CD14-positive monocyte (primary cell): Measurements from ENCODE around the gene FBXL20. TPM values are rescaled to one million over a fixed set of nuclear protein-coding genes. Genes with fewer than 3 reads are reported as not detected.
"Not testable (repeated sequence)": the region's sequence is repeated elsewhere in the genome, so short reads cannot be mapped to it uniquely, and the experiment has no call there.

Experiments
- DNase-seq, 3 donors: peaks; one replicate each; pipeline ENCODE4 v3.0.0-alpha.2; 2011 to 2022
- H2AFZ ChIP-seq: 2 replicates; pipeline ENCODE4 v1.6.0; 2012; ENCODE audit warnings: mild to moderate bottlenecking, low read depth, low read length, inconsistent platforms; ENCODE audit not compliant: insufficient read depth, poor library complexity, severe bottlenecking
- H3K27ac ChIP-seq, 2 donors: 1 replicate in 1 of 2; 2 replicates in 1 of 2; pipeline ENCODE4 v1.5.1; 2012 to 2013; ENCODE audit warnings: low read length in 2 of 2, control low read depth in 1 of 2, inconsistent platforms in 1 of 2, low read depth in 1 of 2, mild to moderate bottlenecking in 1 of 2
- H3K27me3 ChIP-seq, 2 donors: one replicate each; pipeline versions ENCODE4 v1.6.0 to v1.6.1; 2011 to 2013; ENCODE audit warnings: low read length in 2 of 2; ENCODE audit not compliant: control insufficient read depth in 2 of 2, insufficient read depth in 2 of 2
- H3K36me3 ChIP-seq, 2 donors: replicated peaks in 1 of 2; 1 replicate in 1 of 2; 2 replicates in 1 of 2; pipeline versions ENCODE4 v1.5.1 to v1.6.1; 2012 to 2013; ENCODE audit warnings: low read length in 2 of 2, control low read depth in 1 of 2, inconsistent platforms in 1 of 2, mild to moderate bottlenecking in 1 of 2; ENCODE audit not compliant: insufficient read depth in 2 of 2, control insufficient read depth in 1 of 2
- H3K4me1 ChIP-seq, 2 donors: 1 replicate in 1 of 2; 2 replicates in 1 of 2; pipeline versions ENCODE4 v1.5.1 to v1.6.1; 2012 to 2013; ENCODE audit warnings: low read length in 2 of 2, control low read depth in 1 of 2, inconsistent platforms in 1 of 2, mild to moderate bottlenecking in 1 of 2, moderate library complexity in 1 of 2; ENCODE audit not compliant: insufficient read depth in 2 of 2, control insufficient read depth in 1 of 2
- H3K4me2 ChIP-seq: replicated peaks from 2 replicates; pipeline ENCODE3; 2012; ENCODE audit warnings: low read length, moderate library complexity, mild to moderate bottlenecking; ENCODE audit not compliant: poor library complexity, severe bottlenecking; ENCODE audit errors: extremely low read depth
- H3K4me3 ChIP-seq, 3 experiments: fragments of 200-600 bp in 1 of 3; sonication (generic) in 1 of 3; replicated peaks in 1 of 3; 1 replicate in 2 of 3; 2 replicates in 1 of 3; pipeline ENCODE4 v1.5.1; 2011 to 2013; ENCODE audit warnings: low read length in 3 of 3, mild to moderate bottlenecking in 3 of 3, control low read depth in 2 of 3, low read depth in 2 of 3, inconsistent platforms in 1 of 3, moderate library complexity in 1 of 3
- H3K79me2 ChIP-seq: 2 replicates; pipeline ENCODE4 v1.6.0; 2012; ENCODE audit warnings: mild to moderate bottlenecking, control low read depth, inconsistent platforms, low read length, moderate library complexity; ENCODE audit not compliant: insufficient read depth
- H3K9ac ChIP-seq: 2 replicates; pipeline ENCODE4 v1.6.0; 2017; ENCODE audit warnings: low read length, mild to moderate bottlenecking; ENCODE audit not compliant: insufficient read depth, poor library complexity, severe bottlenecking
- H3K9me3 ChIP-seq, 2 donors: replicated peaks in 1 of 2; 1 replicate in 1 of 2; 2 replicates in 1 of 2; pipeline versions ENCODE4 v1.5.1 to v1.6.1; 2012 to 2013; ENCODE audit warnings: low read length in 2 of 2, control low read depth in 1 of 2; ENCODE audit not compliant: control insufficient read depth in 1 of 2, insufficient read depth in 1 of 2
- H4K20me1 ChIP-seq: 2 replicates; pipeline ENCODE4 v1.6.0; 2012; ENCODE audit warnings: mild to moderate bottlenecking, low read length, control low read depth, moderate library complexity; ENCODE audit not compliant: insufficient read depth
- H3K27ac Mint-ChIP-seq, 7 donors: one replicate each; pipeline ENCODE4 v1.8.0; 2020; ENCODE audit warnings: mild to moderate bottlenecking in 7 of 7, mixed read lengths in 7 of 7, moderate library complexity in 6 of 7, inconsistent platforms in 2 of 7
- H3K27me3 Mint-ChIP-seq, 3 donors: one replicate each; pipeline ENCODE4 v1.8.0; 2021 to 2022; ENCODE audit warnings: low read depth in 3 of 3, mild to moderate bottlenecking in 3 of 3, mixed read lengths in 3 of 3, moderate library complexity in 3 of 3, inconsistent platforms in 1 of 3
- H3K36me3 Mint-ChIP-seq, 2 donors: one replicate each; pipeline ENCODE4 v1.8.0; 2020; ENCODE audit warnings: mixed read lengths in 2 of 2, inconsistent platforms in 1 of 2, mild to moderate bottlenecking in 1 of 2
- H3K4me1 Mint-ChIP-seq: one replicate; pipeline ENCODE4 v1.8.0; 2020; ENCODE audit warnings: mild to moderate bottlenecking, mixed read lengths
- H3K4me3 Mint-ChIP-seq, 2 donors: one replicate each; pipeline ENCODE4 v1.8.0; 2020; ENCODE audit warnings: mild to moderate bottlenecking in 2 of 2, mixed read lengths in 2 of 2, moderate library complexity in 1 of 2
- H3K9me3 Mint-ChIP-seq, 7 donors: one replicate each; pipeline ENCODE4 v1.8.0; 2020 to 2022; ENCODE audit warnings: mixed read lengths in 7 of 7, mild to moderate bottlenecking in 6 of 7, moderate library complexity in 6 of 7, inconsistent platforms in 2 of 7
- CTCF ChIP-seq: fragments of 200-600 bp; IDR thresholded peaks from one replicate; pipeline ENCODE4 v1.8.0; 2022; ENCODE audit warnings: antibody characterized with exemption, mild to moderate bottlenecking
- WGBS: methylation state at CpG from one replicate; pipeline ENCODE4 v1.1.5; 2013; ENCODE audit warnings: missing lambda C conversion rate; ENCODE audit not compliant: insufficient coverage; 5-methylcytosine and 5-hydroxymethylcytosine counted together
- intact Hi-C, 2 donors: fragments of 100-400 bp; cut with micrococcal nuclease; formaldehyde crosslinking; loops; one replicate each; pipeline versions ENCODE4 v1.15.0 to v1.15.1; 2023
- polyA plus RNA-seq, 3 donors: library from polyadenylated mRNA; depleted of rRNA in 1 of 3; unstranded in 2 of 3; stranded (reverse) in 1 of 3; fragments of 300-500 nt in 2 of 3; fragments of >200 nt in 1 of 3; fragmentation: Illumina TruSeq in 2 of 3; gene quantifications; 1 replicate in 2 of 3; 2 replicates in 1 of 3; pipeline ENCODE4 v1.2.3, GENCODE V29; 2012 to 2021

Gene FBXL20
- polyA plus RNA-seq, 3 donors = 4.0 to 7.7 (median 4.7) TPM

- Mint-ChIP-seq H3K4me1 (peaks cover 15% of the 10 kb centered on the region), H3K9me3 (peaks cover 0 to 3% (median 0%) of the 10 kb centered on the region in 7 donors), H3K27me3 (no peaks in the 10 kb centered on the region), H3K4me3 (no peak overlapping the region), H3K36me3 (peaks cover 40 to 59% of the 10 kb centered on the region in 2 donors), H3K27ac (no peak overlapping the region)
- Histone ChIP-seq H3K9ac (no peak overlapping the region), H3K9me3 (no peaks in the 10 kb centered on the region), H3K27me3 (no peaks in the 10 kb centered on the region), H2AFZ (no peak overlapping the region), H3K79me2 (peaks cover 58% of the 10 kb centered on the region), H4K20me1 (peaks cover 8% of the 10 kb centered on the region), H3K36me3 (peaks cover 34 to 56% of the 10 kb centered on the region in 2 donors), H3K27ac (no peak overlapping the region), H3K4me3 (no peak overlapping the region), H3K4me2 (no peak overlapping the region), H3K4me1 (peaks cover 12 to 16% of the 10 kb centered on the region in 2 donors)
- WGBS = 100% methylated on average over 2 of the region's 5 CpGs
- intact Hi-C loops = no loop called here
- TF ChIP-seq CTCF = no peak
- no peak for DNase-seq
These were observed 46.1 kb upstream of the FBXL20 start for GRCh38 chr17:39447561-39447960.

- Mint-ChIP-seq H3K36me3 (peaks cover 73 to 93% of the 10 kb centered on the region in 2 donors), H3K9me3 (no peaks in the 10 kb centered on the region), H3K27me3 (no peaks in the 10 kb centered on the region), H3K27ac (no peak overlapping the region), H3K4me1 (peaks cover 2% of the 10 kb centered on the region), H3K4me3 (no peak overlapping the region)
- Histone ChIP-seq H3K4me2 (no peak overlapping the region), H3K9me3 (no peaks in the 10 kb centered on the region), H2AFZ (no peak overlapping the region), H3K27me3 (no peaks in the 10 kb centered on the region), H3K27ac (no peak overlapping the region), H3K9ac (no peak overlapping the region), H3K36me3 (peaks cover 74 to 98% of the 10 kb centered on the region in 2 donors), H3K4me3 (no peak overlapping the region), H3K79me2 (peaks cover 23% of the 10 kb centered on the region), H4K20me1 (peaks cover 8% of the 10 kb centered on the region), H3K4me1 (no peaks in the 10 kb centered on the region)
- no peak for TF ChIP-seq CTCF
- DNase-seq = no peak
- intact Hi-C loops = no loop called here
These were observed 41.9 kb upstream of the FBXL20 start for GRCh38 chr17:39443326-39443725.

- intact Hi-C loops = loop anchor here in 1 of 2 donors (10.0 kb wide), 1 partner anchor 85 kb away; no protein-coding TSS in a partner anchor
These were observed 38.4 kb upstream of the FBXL20 start for GRCh38 chr17:39439868-39440267.

More at GRCh38 chr17:39439868-39440267, 38.4 kb upstream of the FBXL20 start:
- not testable (repeated sequence) for H3K9ac ChIP-seq, H3K9me3 Mint-ChIP-seq, H4K20me1 ChIP-seq, H3K4me3 ChIP-seq, H3K27me3 ChIP-seq, H3K4me1 ChIP-seq, H3K4me1 Mint-ChIP-seq, H3K4me3 Mint-ChIP-seq, H3K27me3 Mint-ChIP-seq, H3K9me3 ChIP-seq, H2AFZ ChIP-seq, H3K27ac ChIP-seq, H3K79me2 ChIP-seq, H3K4me2 ChIP-seq, DNase-seq
- WGBS = no CpG with 5 or more reads among the region's 2 CpGs
- Mint-ChIP-seq H3K36me3 (peaks cover 67 to 95% of the 10 kb centered on the region in 2 donors), H3K27ac (peak overlapping the region in 1 of 7 donors; percentile 61)
- peaks cover 84 to 98% of the 10 kb centered on the region in 2 donors for H3K36me3 ChIP-seq
